DMS153 (cell line): ENCODE data around the gene DIO3.

Experiments used
- DNase-seq: peaks from one replicate; lab custom pipeline; 2025; lab: John Stamatoyannopoulos, UW

The DIO3 gene

GRCh38 chr14:101600336-101600890 lies 39.1 kb downstream of the DIO3 start:
- no peak for DNase-seq

GRCh38 chr14:101600891-101601605 lies 39.8 kb downstream of the DIO3 start:
- no peak for DNase-seq

GRCh38 chr14:101601606-101602465 lies 40.5 kb downstream of the DIO3 start:
- DNase-seq, result no peak

- DNase-seq, result no peak
Measured at GRCh38 chr14:101602466-101602840, 41.2 kb downstream of the DIO3 start.

GRCh38 chr14:101603096-101603495 lies 41.8 kb downstream of the DIO3 start:
- no peak for DNase-seq

- DNase-seq, result no peak
Measured at GRCh38 chr14:101604228-101604934, 43.1 kb downstream of the DIO3 start.

GRCh38 chr14:101604935-101605780 lies 43.9 kb downstream of the DIO3 start:
- no peak for DNase-seq

GRCh38 chr14:101605836-101606235 lies 44.5 kb downstream of the DIO3 start:
- no peak for DNase-seq
